ENCODE results near the gene NTM.

Gene NTM

GRCh38 chr11:132337819-132338416 lies 967.5 kb downstream of the NTM start:
- H3K9me3 ChIP-seq (ENCODE audit: control insufficient read depth, low read length): no peaks in the 10 kb centered on the region
- H3K79me2 ChIP-seq: no peaks in the 10 kb centered on the region
- no peak overlapping the region for H3K4me3 ChIP-seq (ENCODE audit: low read depth, low read length)
- no peaks in the 10 kb centered on the region for H3K36me3 ChIP-seq (ENCODE audit: control insufficient read depth, insufficient read depth, low read length)
- H3K27ac ChIP-seq: no peak overlapping the region
- H3K27me3 ChIP-seq (ENCODE audit: control insufficient read depth, insufficient read depth, low read length): no peaks in the 10 kb centered on the region
- no peak for TF ChIP-seq CTCF (IDR thresholded peaks at IDR 0.05)
- no peak overlapping the region for H3K4me2 ChIP-seq (ENCODE audit: low read length)
- H3K4me1 ChIP-seq: peaks cover 3% of the 10 kb centered on the region
- no peak overlapping the region for H2AFZ ChIP-seq
- H3K9ac ChIP-seq: no peak overlapping the region

GRCh38 chr11:132342408-132342807 lies 972.0 kb downstream of the NTM start:
- Histone ChIP-seq H3K9ac (no peak overlapping the region), H3K4me1 (peaks cover 3% of the 10 kb centered on the region), H3K79me2 (no peaks in the 10 kb centered on the region), H3K36me3 (ENCODE audit: control insufficient read depth, insufficient read depth, low read length) (no peaks in the 10 kb centered on the region), H3K4me2 (ENCODE audit: low read length) (no peak overlapping the region), H3K9me3 (ENCODE audit: control insufficient read depth, low read length) (no peaks in the 10 kb centered on the region), H2AFZ (no peak overlapping the region), H3K27me3 (ENCODE audit: control insufficient read depth, insufficient read depth, low read length) (no peaks in the 10 kb centered on the region), H3K27ac (no peak overlapping the region), H3K4me3 (ENCODE audit: low read depth, low read length) (no peak overlapping the region)
- no peak for TF ChIP-seq CTCF (IDR thresholded peaks at IDR 0.05)

- Histone ChIP-seq H3K4me2 (ENCODE audit: low read length) (no peak overlapping the region), H2AFZ (no peak overlapping the region), H3K27me3 (ENCODE audit: control insufficient read depth, insufficient read depth, low read length) (no peaks in the 10 kb centered on the region), H3K27ac (no peak overlapping the region), H3K4me3 (ENCODE audit: low read depth, low read length) (no peak overlapping the region), H3K79me2 (no peaks in the 10 kb centered on the region), H3K4me1 (no peaks in the 10 kb centered on the region), H3K9ac (no peak overlapping the region), H3K36me3 (ENCODE audit: control insufficient read depth, insufficient read depth, low read length) (no peaks in the 10 kb centered on the region), H3K9me3 (ENCODE audit: control insufficient read depth, low read length) (no peaks in the 10 kb centered on the region)
- TF ChIP-seq CTCF (IDR thresholded peaks at IDR 0.05): no peak
Measured at GRCh38 chr11:132343445-132344175, 973.2 kb downstream of the NTM start.

- Histone ChIP-seq H3K9ac (no peak overlapping the region), H3K27me3 (ENCODE audit: control insufficient read depth, insufficient read depth, low read length) (no peaks in the 10 kb centered on the region), H3K9me3 (ENCODE audit: control insufficient read depth, low read length) (no peaks in the 10 kb centered on the region), H3K36me3 (ENCODE audit: control insufficient read depth, insufficient read depth, low read length) (no peaks in the 10 kb centered on the region), H3K4me1 (no peaks in the 10 kb centered on the region), H3K27ac (no peak overlapping the region), H3K79me2 (no peaks in the 10 kb centered on the region), H3K4me2 (ENCODE audit: low read length) (no peak overlapping the region), H2AFZ (no peak overlapping the region), H3K4me3 (ENCODE audit: low read depth, low read length) (no peak overlapping the region)
- TF ChIP-seq CTCF (IDR thresholded peaks at IDR 0.05): no peak
Measured at GRCh38 chr11:132346558-132347148, 976.2 kb downstream of the NTM start.

Measured in parathyroid adenoma (tissue), 2 donors.